ENCODE data around the gene BACH2. TPM values are rescaled to one million over a fixed set of nuclear protein-coding genes. Genes with fewer than 3 reads are reported as not detected.

Gene BACH2
- total RNA-seq, 1 donor from 2014 or later: 34.1 TPM

DNA sequence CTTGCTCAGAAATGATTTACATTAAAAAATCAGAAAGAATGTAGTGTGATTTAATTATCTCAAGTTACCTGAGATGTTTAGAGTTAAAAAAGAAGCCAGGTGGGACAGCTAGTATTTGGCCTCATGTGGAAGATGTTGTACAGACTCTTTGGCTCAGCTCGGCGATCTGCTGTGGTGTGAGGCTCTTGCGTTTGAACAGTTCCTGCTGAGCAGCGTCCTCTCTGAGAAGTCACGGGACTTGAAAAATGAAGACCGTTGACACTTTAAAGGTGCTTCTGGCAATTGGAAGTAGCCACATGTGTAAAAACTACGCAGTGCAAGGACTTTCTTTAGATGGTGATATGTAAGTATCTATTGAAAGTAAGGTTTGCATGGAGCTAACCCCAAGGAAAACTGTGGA lies 169.0 kb downstream of the BACH2 start:
- Mint-ChIP-seq H3K36me3 (no peaks in the 10 kb centered on the region), H3K4me1 (peaks cover 32% of the 10 kb centered on the region), H3K9me3 (no peaks in the 10 kb centered on the region), H3K4me3 (no peak overlapping the region), H3K27ac (peak overlapping the region; percentile 49), H3K27me3 (ENCODE audit: low read depth) (no peaks in the 10 kb centered on the region)
- DNase-seq (ENCODE audit: low spot score in 2 of 2, unreplicated experiment in 2 of 2): no peak
- TF ChIP-seq, protein P1, sequence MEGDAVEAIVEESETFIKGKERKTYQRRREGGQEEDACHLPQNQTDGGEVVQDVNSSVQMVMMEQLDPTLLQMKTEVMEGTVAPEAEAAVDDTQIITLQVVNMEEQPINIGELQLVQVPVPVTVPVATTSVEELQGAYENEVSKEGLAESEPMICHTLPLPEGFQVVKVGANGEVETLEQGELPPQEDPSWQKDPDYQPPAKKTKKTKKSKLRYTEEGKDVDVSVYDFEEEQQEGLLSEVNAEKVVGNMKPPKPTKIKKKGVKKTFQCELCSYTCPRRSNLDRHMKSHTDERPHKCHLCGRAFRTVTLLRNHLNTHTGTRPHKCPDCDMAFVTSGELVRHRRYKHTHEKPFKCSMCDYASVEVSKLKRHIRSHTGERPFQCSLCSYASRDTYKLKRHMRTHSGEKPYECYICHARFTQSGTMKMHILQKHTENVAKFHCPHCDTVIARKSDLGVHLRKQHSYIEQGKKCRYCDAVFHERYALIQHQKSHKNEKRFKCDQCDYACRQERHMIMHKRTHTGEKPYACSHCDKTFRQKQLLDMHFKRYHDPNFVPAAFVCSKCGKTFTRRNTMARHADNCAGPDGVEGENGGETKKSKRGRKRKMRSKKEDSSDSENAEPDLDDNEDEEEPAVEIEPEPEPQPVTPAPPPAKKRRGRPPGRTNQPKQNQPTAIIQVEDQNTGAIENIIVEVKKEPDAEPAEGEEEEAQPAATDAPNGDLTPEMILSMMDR (IDR thresholded peaks at IDR 0.05; ENCODE audit: unreplicated experiment): no peak

DNA sequence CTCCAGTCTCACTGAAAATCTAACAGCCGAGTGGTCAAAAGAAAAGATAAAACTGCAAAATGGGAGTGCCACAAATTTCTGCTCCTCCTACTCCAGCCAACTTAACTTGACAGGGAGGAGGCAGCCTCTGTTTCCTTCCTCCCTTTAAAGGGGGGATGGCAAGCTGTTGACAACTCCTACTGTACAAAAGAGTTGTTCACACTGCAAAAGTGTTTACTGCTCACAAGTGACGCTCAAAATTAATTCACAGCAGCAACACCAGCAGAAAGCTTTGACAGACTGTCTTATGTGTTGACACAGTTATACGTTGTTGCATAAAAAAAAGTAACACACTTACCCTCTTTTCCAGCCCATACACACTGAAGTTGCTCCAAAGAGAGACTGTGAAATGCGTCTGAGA lies 169.8 kb downstream of the BACH2 start:
- Mint-ChIP-seq H3K9me3 (no peaks in the 10 kb centered on the region), H3K36me3 (no peaks in the 10 kb centered on the region), H3K4me1 (peaks cover 25% of the 10 kb centered on the region), H3K27me3 (ENCODE audit: low read depth) (no peaks in the 10 kb centered on the region), H3K27ac (no peak overlapping the region), H3K4me3 (no peak overlapping the region)
- TF ChIP-seq, protein P1 (IDR thresholded peaks at IDR 0.05; ENCODE audit: unreplicated experiment): no peak
- no peak for DNase-seq (ENCODE audit: low spot score in 2 of 2, unreplicated experiment in 2 of 2)

DNA sequence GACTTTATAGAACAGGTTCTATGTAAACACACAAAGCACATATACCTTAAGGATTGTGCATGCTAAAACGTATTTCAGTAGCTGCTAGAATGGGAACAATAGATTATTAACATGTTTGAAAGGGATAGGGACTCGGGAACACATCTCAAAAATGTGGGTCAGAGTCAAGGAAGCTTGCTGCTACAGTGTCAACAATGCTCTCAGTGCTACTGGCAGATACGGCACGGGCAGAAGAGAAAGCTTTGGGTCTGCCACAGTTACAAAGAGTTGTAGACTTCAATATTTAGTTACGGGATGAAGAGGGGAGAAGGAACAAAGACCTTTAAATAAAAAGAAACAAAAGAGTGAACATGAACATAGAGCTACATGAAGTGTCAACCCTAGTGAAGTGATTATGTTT lies 170.5 kb downstream of the BACH2 start:
- Mint-ChIP-seq H3K4me3 (no peak overlapping the region), H3K9me3 (no peaks in the 10 kb centered on the region), H3K27me3 (ENCODE audit: low read depth) (no peaks in the 10 kb centered on the region), H3K27ac (no peak overlapping the region), H3K36me3 (no peaks in the 10 kb centered on the region), H3K4me1 (peaks cover 25% of the 10 kb centered on the region)
- TF ChIP-seq, protein P1 (IDR thresholded peaks at IDR 0.05; ENCODE audit: unreplicated experiment): no peak
- no peak for DNase-seq (ENCODE audit: low spot score in 2 of 2, unreplicated experiment in 2 of 2)

DNA sequence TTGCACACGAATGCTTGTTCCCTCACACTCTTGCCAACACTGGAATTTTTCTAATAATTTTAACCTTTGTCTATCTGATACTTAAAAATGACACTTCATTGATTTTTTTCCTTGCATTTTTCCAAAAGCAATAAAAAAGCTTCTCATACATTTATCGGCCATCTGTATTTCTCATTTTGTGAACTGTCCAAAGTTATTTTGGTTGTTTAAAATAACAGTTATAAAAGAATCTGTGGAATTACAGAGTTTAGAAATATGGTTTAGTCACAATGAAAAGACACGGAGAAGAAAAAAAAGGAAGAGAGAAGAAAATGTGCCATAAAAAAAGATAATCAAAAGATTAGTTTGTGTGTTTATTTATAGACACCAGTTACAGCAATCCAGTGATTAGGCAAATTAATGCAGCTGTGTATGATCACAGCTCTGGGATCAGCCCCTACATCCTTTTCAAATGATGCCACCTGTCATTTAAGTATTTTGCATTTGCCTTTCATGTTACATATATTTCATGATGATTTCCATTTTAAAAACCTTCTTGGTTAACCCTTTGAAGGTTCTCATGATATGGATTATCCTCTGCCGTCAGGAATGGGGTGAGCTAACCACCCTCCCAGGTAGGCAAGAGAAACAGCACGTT lies 171.7 kb downstream of the BACH2 start:
- Mint-ChIP-seq H3K27me3 (ENCODE audit: low read depth) (no peaks in the 10 kb centered on the region), H3K4me1 (peaks cover 22% of the 10 kb centered on the region), H3K9me3 (no peaks in the 10 kb centered on the region), H3K4me3 (no peak overlapping the region), H3K27ac (no peak overlapping the region), H3K36me3 (no peaks in the 10 kb centered on the region)
- TF ChIP-seq, protein P1 (IDR thresholded peaks at IDR 0.05; ENCODE audit: unreplicated experiment): no peak
- no peak for DNase-seq (ENCODE audit: low spot score in 2 of 2, unreplicated experiment in 2 of 2)

DNA sequence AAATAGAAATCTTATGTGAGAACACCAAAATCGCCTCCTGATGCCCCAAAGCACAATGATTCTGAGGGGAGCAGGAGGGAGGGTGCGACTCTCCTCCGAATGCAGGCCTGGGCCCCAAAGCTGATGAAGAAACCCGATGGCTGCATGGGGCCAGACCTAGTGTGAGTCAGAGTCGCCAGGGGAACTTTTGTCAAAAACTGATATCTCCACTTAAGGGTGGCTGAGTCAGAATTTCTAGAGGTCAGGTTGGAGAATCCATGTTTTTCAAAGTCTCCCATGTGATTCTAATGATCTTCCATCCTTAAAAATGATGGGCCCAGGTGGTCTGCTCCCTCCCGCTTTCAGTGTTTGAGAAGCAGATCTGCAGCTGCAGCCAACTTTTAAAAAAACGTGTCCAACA lies 172.8 kb downstream of the BACH2 start:
- TF ChIP-seq, protein P1 (IDR thresholded peaks at IDR 0.05; ENCODE audit: unreplicated experiment): no peak
- no peak for DNase-seq (ENCODE audit: low spot score in 2 of 2, unreplicated experiment in 2 of 2)
- no peaks in the 10 kb centered on the region for H3K36me3 Mint-ChIP-seq
- no peaks in the 10 kb centered on the region for H3K9me3 Mint-ChIP-seq
- no peak overlapping the region for H3K4me3 Mint-ChIP-seq
- H3K27me3 Mint-ChIP-seq (ENCODE audit: low read depth): no peaks in the 10 kb centered on the region
- no peak overlapping the region for H3K27ac Mint-ChIP-seq
- peaks cover 26% of the 10 kb centered on the region for H3K4me1 Mint-ChIP-seq

DNA sequence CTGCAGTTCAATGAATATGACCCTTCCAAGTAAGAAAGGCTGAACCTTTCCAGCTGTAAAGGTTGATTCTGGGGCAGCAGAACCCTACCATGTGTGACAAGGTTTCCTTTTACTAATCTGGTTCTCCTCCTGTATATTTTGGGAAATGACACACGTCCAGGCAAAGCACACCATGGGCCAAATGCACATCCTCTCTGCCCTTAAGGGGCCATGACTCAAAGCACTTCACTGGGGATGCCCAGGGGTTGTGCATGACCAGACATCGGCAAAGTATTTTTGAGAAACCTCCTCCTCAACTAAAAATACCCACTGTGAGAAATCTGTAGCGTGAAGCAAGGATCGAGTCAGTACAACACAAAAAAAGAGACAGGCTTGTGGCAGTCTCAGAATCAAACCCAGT lies 174.7 kb downstream of the BACH2 start:
- no peaks in the 10 kb centered on the region for H3K36me3 Mint-ChIP-seq
- H3K9me3 Mint-ChIP-seq: peaks cover 5% of the 10 kb centered on the region
- peak overlapping the region; percentile 68 for H3K27ac Mint-ChIP-seq
- TF ChIP-seq, protein P1 (IDR thresholded peaks at IDR 0.05; ENCODE audit: unreplicated experiment): no peak
- H3K4me3 Mint-ChIP-seq: no peak overlapping the region
- H3K27me3 Mint-ChIP-seq (ENCODE audit: low read depth): no peaks in the 10 kb centered on the region
- peaks cover 16% of the 10 kb centered on the region for H3K4me1 Mint-ChIP-seq
- no peak for DNase-seq (ENCODE audit: low spot score in 2 of 2, unreplicated experiment in 2 of 2)

All from mesothelial cell of epicardium (in vitro differentiated cells).